ENCODE data around the gene DYRK3.

- TF ChIP-seq POLR2A (IDR thresholded peaks at IDR 0.05), result no peak
- no peak for TF ChIP-seq CTCF (IDR thresholded peaks at IDR 0.05)
Measured at GRCh38 chr1:206680279-206680678, 44.9 kb downstream of the DYRK3 start.
